Lung (tissue), 12 donors: ENCODE data around the gene HYAL3. TPM values are rescaled to one million over a fixed set of nuclear protein-coding genes. Genes with fewer than 3 reads are reported as not detected.

ENCODE experiments used
- ATAC-seq: fragments of 200-7000 bp; cut with Tn5 transposase; one replicate; pipeline ENCODE4 v1.9.1; 2020; ENCODE audit warnings: moderate number of reproducible peaks; ENCODE audit not compliant: insufficient read depth, low FRiP score
- DNase-seq, 3 donors: peaks; one replicate each; pipeline ENCODE4 v3.0.0-alpha.2; 2013 to 2017
- H3K27ac ChIP-seq, 2 donors: one replicate each; pipeline ENCODE4 v1.5.1; 2013; ENCODE audit warnings: mild to moderate bottlenecking in 2 of 2, moderate library complexity in 2 of 2, control low read depth in 1 of 2, inconsistent platforms in 1 of 2, low read depth in 1 of 2, low read length in 1 of 2
- H3K27me3 ChIP-seq, 3 donors: one replicate each; pipeline ENCODE4 v1.5.1; 2013; ENCODE audit warnings: low read length in 2 of 3; ENCODE audit not compliant: control insufficient read depth in 3 of 3, insufficient read depth in 3 of 3
- H3K36me3 ChIP-seq, 4 donors: one replicate each; pipeline ENCODE4 v1.5.1; 2013; ENCODE audit warnings: low read length in 4 of 4, mild to moderate bottlenecking in 1 of 4, moderate library complexity in 1 of 4; ENCODE audit not compliant: control insufficient read depth in 4 of 4, insufficient read depth in 4 of 4
- H3K4me1 ChIP-seq, 5 donors: one replicate each; pipeline ENCODE4 v1.5.1; 2013; ENCODE audit warnings: low read length in 5 of 5, mild to moderate bottlenecking in 2 of 5, moderate library complexity in 1 of 5; ENCODE audit not compliant: control insufficient read depth in 5 of 5, insufficient read depth in 5 of 5
- H3K4me3 ChIP-seq: one replicate; pipeline ENCODE4 v1.5.1; 2013; ENCODE audit warnings: mild to moderate bottlenecking, control low read depth, moderate library complexity
- H3K9ac ChIP-seq, 2 donors: one replicate each; pipeline ENCODE4 v1.5.1; 2013; ENCODE audit warnings: low read length in 2 of 2, control low read depth in 1 of 2; ENCODE audit not compliant: insufficient read depth in 1 of 2
- H3K9me3 ChIP-seq, 4 donors: one replicate each; pipeline ENCODE4 v1.5.1; 2013; ENCODE audit warnings: low read length in 3 of 4, mild to moderate bottlenecking in 1 of 4, moderate library complexity in 1 of 4; ENCODE audit not compliant: control insufficient read depth in 4 of 4, insufficient read depth in 3 of 4
- WGBS, 2 donors: extraction: QIAGEN DNeasy Blood & Tissue Kit; methylation state at CpG; one replicate each; pipeline ENCODE4 v1.1.7; 2013; 5-methylcytosine and 5-hydroxymethylcytosine counted together
- polyA plus RNA-seq, 2 donors: library from polyadenylated mRNA; stranded (reverse); fragments of 200-250 nt; gene quantifications; one replicate each; pipeline ENCODE4 v1.2.1, GENCODE V29; 2013
- total RNA-seq, 2 donors: library from RNA; depleted of rRNA in 1 of 2; stranded (reverse); fragments of >200 nt in 1 of 2; gene quantifications; one replicate each; pipeline ENCODE4 v1.2.1, GENCODE V29; 2014 to 2021
- TF ChIP-seq, protein P1 (sequence below): IDR thresholded peaks from 2 replicates; pipeline ENCODE4 v1.5.1; 2012; ENCODE audit warnings: mild to moderate bottlenecking; ENCODE audit errors: control extremely low read depth, extremely low read depth
- donor health status: control.
- donor health status: control.
- donor health status: Bipolar disorder and iron deficiency.
- donor health status: healthy.
- donor health status: DM: yes; HTN: yes; CAD: no.

Gene HYAL3
- total and polyA plus RNA-seq, 4 donors: 1.4 to 4.9 (median 3.3) TPM

DNA sequence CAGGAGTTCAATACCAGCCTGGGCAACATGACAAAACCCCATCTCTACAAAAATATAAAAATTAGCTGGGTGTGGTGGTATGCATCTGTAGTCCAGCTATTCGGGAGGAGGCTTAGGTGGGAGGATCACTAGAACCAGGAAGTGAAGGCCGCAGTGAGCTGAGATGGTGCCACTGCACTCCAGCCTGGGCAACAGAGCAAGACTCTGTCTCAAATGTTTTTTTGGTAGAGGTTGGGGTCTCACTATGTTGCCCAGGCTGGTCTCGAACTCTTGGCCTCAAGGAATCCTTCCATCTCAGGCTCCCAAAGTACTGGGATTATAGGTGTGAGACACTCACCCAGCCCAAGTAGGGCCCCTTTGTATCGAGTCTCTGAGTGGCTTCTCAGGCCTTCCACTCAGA lies 5.1 kb downstream of the HYAL3 start:
- Histone ChIP-seq H3K36me3 (peaks cover 3 to 20% (median 5%) of the 10 kb centered on the region in 4 donors), H3K4me3 (no peak overlapping the region), H3K27ac (no peak overlapping the region), H3K4me1 (peaks cover 0 to 24% (median 0%) of the 10 kb centered on the region in 5 donors), H3K27me3 (no peaks in the 10 kb centered on the region), H3K9me3 (no peaks in the 10 kb centered on the region), H3K9ac (no peak overlapping the region)
- TF ChIP-seq, protein P1, sequence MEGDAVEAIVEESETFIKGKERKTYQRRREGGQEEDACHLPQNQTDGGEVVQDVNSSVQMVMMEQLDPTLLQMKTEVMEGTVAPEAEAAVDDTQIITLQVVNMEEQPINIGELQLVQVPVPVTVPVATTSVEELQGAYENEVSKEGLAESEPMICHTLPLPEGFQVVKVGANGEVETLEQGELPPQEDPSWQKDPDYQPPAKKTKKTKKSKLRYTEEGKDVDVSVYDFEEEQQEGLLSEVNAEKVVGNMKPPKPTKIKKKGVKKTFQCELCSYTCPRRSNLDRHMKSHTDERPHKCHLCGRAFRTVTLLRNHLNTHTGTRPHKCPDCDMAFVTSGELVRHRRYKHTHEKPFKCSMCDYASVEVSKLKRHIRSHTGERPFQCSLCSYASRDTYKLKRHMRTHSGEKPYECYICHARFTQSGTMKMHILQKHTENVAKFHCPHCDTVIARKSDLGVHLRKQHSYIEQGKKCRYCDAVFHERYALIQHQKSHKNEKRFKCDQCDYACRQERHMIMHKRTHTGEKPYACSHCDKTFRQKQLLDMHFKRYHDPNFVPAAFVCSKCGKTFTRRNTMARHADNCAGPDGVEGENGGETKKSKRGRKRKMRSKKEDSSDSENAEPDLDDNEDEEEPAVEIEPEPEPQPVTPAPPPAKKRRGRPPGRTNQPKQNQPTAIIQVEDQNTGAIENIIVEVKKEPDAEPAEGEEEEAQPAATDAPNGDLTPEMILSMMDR: no peak
- peak in 1 of 3 donors; percentile 9 for DNase-seq
- no peak for ATAC-seq
- 82 to 99% methylated on average over 4 of the region's 4 CpGs for WGBS, 2 donors

DNA sequence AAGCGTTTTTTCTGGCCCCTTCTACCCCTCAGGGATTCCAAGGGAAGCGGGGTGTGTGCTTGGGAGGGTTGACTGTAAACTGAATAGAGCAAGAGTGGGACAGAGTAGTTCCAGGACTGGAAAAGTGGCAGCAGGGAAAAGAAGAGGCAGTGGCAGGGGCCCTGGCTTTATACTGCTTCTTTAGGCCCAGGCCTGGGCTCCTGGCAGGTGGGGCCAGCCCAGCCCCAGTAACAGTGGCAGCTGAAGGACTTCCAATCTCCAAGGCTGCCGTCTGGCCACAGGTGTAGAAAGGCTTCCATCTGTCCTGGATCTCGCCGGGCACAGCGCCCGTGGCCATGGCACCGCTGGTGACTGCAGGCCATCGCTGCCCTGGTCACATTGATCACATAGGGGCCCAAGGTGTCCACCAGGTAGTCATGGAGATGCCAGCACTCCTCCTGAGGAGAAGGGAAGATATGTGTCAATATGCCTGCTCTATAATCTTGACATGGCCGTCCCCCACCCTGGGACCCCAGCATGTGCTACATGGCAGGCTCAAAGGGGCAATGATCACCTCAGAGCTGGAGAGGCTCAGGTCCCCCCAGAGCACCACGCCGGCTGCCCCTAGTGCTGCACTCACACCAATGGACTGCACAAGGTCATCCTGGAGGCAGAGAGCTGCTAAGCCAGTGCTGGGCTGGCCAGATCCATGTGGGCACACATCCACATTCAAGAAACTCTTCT lies 6.0 kb downstream of the HYAL3 start:
- 84 to 85% methylated on average over 12 of the region's 12 CpGs for WGBS, 2 donors
- DNase-seq (peak in 1 of 3 donors; percentile 10), ATAC-seq (no peak)
- Histone ChIP-seq H3K9me3 (no peaks in the 10 kb centered on the region), H3K9ac (no peak overlapping the region), H3K4me1 (peaks cover 0 to 17% (median 0%) of the 10 kb centered on the region in 5 donors), H3K27me3 (no peaks in the 10 kb centered on the region), H3K4me3 (no peak overlapping the region), H3K36me3 (peaks cover 3 to 28% (median 7%) of the 10 kb centered on the region in 4 donors), H3K27ac (peak overlapping the region; percentile 74 to 94)
- TF ChIP-seq, protein P1: no peak

DNA sequence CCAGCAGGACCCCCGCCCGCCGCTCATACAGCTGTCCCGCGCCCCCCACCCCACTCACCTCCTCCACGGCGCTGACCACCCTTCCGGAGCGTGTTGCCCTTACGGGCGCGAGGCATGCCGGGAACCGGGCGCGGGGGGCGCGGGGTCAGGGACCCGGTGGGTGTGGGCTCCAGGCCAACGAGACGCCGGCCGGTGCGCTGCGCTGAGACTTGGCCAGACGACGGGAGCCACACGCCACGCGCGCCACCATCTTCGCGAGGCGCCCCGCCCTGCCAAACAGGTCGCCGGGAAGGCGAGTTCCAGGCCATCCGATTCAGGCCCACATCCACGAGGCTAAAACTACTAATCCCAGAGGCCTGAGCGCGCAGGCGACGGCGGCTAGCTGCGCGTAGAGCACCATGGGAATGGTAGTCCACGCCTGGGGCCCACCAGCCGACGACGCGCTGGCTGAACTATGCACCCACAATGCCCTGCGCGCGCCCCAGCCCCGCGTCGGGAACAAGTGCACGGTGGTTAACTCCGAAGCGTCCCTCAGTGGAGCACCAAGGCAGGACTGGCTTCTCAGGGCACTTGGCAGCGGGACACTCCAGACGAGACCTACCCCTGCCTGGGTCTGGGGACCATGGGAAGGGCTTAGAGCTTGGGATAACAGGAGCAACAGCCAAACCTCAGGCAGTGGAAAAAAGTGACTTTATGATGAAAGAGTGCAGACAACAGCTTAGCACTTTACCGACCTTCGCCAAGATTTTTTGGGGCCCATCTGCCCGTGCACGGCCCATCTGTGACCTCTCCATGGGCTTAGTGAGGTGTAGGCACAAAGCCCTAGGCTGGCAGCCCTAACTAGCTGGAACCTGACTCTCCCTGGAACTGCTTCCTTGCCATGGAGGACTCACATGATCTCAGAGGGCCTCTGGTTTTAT lies 6.8 kb downstream of the HYAL3 start, which contains the start of gene IFRD2:
Gene IFRD2 (minus strand): TSS at position 271 of the 920 bp plus-strand sequence. CDS start 155 bp downstream, at position 116.
- H3K9ac ChIP-seq: peak within 1 kb of the TSS; percentile 20 to 61
- TF ChIP-seq, protein P1: peak; percentile 2
- H3K4me1 ChIP-seq: peaks cover 0 to 14% (median 0%) of the 10 kb centered on the region in 5 donors
- DNase-seq: peak; percentile 98
- H3K27me3 ChIP-seq: no peaks in the 10 kb centered on the region
- H3K27ac ChIP-seq: peak within 1 kb of the TSS; percentile 83 to 94
- peak within 1 kb of the TSS; percentile 81 for H3K4me3 ChIP-seq
- 2% methylated on average over 49 to 67 of the region's 67 CpGs for WGBS, 2 donors
- H3K9me3 ChIP-seq: no peaks in the 10 kb centered on the region
- H3K36me3 ChIP-seq: peaks cover 3 to 35% (median 8%) of the 10 kb centered on the region in 4 donors
- peak; percentile 98 for ATAC-seq
